Brain microvascular endothelial cell (primary cell): ENCODE results near the gene LEKR1.

ENCODE experiments used
- DNase-seq: peaks from one replicate; pipeline ENCODE4 v3.0.0-alpha.2; 2020
- H3K27ac ChIP-seq: fragments of 250-450 bp; sonication (Bioruptor Pico); 2 replicates; pipeline ENCODE4 v1.5.1; 2020; ENCODE audit warnings: mild to moderate bottlenecking, moderate library complexity
- H3K27me3 ChIP-seq: fragments of 250-450 bp; sonication (Bioruptor Pico); replicated peaks from 2 replicates; pipeline ENCODE4 v1.5.1; 2020; ENCODE audit warnings: mild to moderate bottlenecking
- H3K36me3 ChIP-seq: fragments of 250-450 bp; sonication (Bioruptor Pico); replicated peaks from 2 replicates; pipeline ENCODE4 v1.5.1; 2020; ENCODE audit warnings: mild to moderate bottlenecking
- H3K4me3 ChIP-seq: 2 replicates; pipeline ENCODE4 v1.5.1; 2011; ENCODE audit warnings: low read depth, mild to moderate bottlenecking, control low read depth, low read length, moderate library complexity
- CTCF ChIP-seq: IDR thresholded peaks from 2 replicates; pipeline ENCODE4 v1.5.1; 2011; ENCODE audit warnings: low read depth, mild to moderate bottlenecking, moderate library complexity, low read length, control low read depth, inconsistent platforms; ENCODE audit errors: missing control alignments
- in situ Hi-C: cut with HindIII; loops from 2 replicates; pipeline ENCODE4 v1.10.0; 2017; ENCODE audit warnings: low sequenced_read_pairs, low pct_ligation_motif_present

The LEKR1 gene

GRCh38 chr3:157078811-157079185 is 252.6 kb downstream of the LEKR1 start:
- in situ Hi-C loops, result loop anchor here (25.0 kb wide), 2 partner anchors 391 to 566 kb away; no protein-coding TSS in a partner anchor
- no peak for TF ChIP-seq CTCF
- H3K4me3 ChIP-seq, result no peak overlapping the region
- H3K27ac ChIP-seq, result no peak overlapping the region
- no peaks in the 10 kb centered on the region for H3K36me3 ChIP-seq
- DNase-seq, result no peak
- H3K27me3 ChIP-seq, result no peaks in the 10 kb centered on the region

GRCh38 chr3:157079676-157080369 is 253.7 kb downstream of the LEKR1 start:
- Histone ChIP-seq H3K27me3 (no peaks in the 10 kb centered on the region), H3K36me3 (no peaks in the 10 kb centered on the region), H3K27ac (no peak overlapping the region), H3K4me3 (no peak overlapping the region)
- DNase-seq, result no peak
- TF ChIP-seq CTCF, result no peak
- in situ Hi-C loops, result loop anchor here (25.0 kb wide), 2 partner anchors 393 to 568 kb away; no protein-coding TSS in a partner anchor

- Histone ChIP-seq H3K4me3 (no peak overlapping the region), H3K27ac (peak overlapping the region; percentile 64), H3K27me3 (no peaks in the 10 kb centered on the region), H3K36me3 (no peaks in the 10 kb centered on the region)
- TF ChIP-seq CTCF, result peak; percentile 97
- in situ Hi-C loops, result loop anchor here (25.0 kb wide), 2 partner anchors 394 to 569 kb away; no protein-coding TSS in a partner anchor
- peak; percentile 97 for DNase-seq
Observed at GRCh38 chr3:157081626-157082210, 255.6 kb downstream of the LEKR1 start.

GRCh38 chr3:157082305-157082982 is 256.3 kb downstream of the LEKR1 start:
- no peak overlapping the region for H3K4me3 ChIP-seq
- in situ Hi-C loops, result loop anchor here (25.0 kb wide), 2 partner anchors 395 to 570 kb away; no protein-coding TSS in a partner anchor
- no peak overlapping the region for H3K27ac ChIP-seq
- no peaks in the 10 kb centered on the region for H3K27me3 ChIP-seq
- TF ChIP-seq CTCF, result no peak
- H3K36me3 ChIP-seq, result no peaks in the 10 kb centered on the region
- DNase-seq, result peak; percentile 45

- in situ Hi-C loops, result loop anchor here (25.0 kb wide), 2 partner anchors 397 to 572 kb away; no protein-coding TSS in a partner anchor
- TF ChIP-seq CTCF, result no peak
- H3K27ac ChIP-seq, result no peak overlapping the region
Observed at GRCh38 chr3:157083824-157084223, 257.7 kb downstream of the LEKR1 start.

More at GRCh38 chr3:157083824-157084223, 257.7 kb downstream of the LEKR1 start:
- H3K36me3 ChIP-seq, result no peaks in the 10 kb centered on the region
- H3K27me3 ChIP-seq, result no peaks in the 10 kb centered on the region
- DNase-seq, result no peak
- H3K4me3 ChIP-seq, result no peak overlapping the region
